ENCODE results near the gene IER5. TPM values are rescaled to one million over a fixed set of nuclear protein-coding genes. Genes with fewer than 3 reads are reported as not detected.

Gene IER5
- total and polyA plus RNA-seq, 9 of the 15 experiments (the other 6 are each of a cell fraction or from before 2014, with no cell fraction given): 2.4 to 32.1 (median 12.0) TPM

GRCh38 chr1:181141431-181141910 is 53.0 kb downstream of the IER5 start (continued):
- TF ChIP-seq ARID1B (IDR thresholded peaks at IDR 0.05) (peak; percentile 77), GATAD2B (IDR thresholded peaks at IDR 0.05; ENCODE audit: borderline replicate concordance) (no peak), HDAC1 (IDR thresholded peaks at IDR 0.05) (0 out of 4 replicates have a peak, but pooled peaks of 1 of the 2 experiments have one; percentile 46), HEY1 (CRISPR knock-in tag; IDR thresholded peaks at IDR 0.05; ENCODE audit: borderline replicate concordance) (no peak), ZNF232 (CRISPR knock-in tag; IDR thresholded peaks at IDR 0.05) (no peak), BDP1 (IDR thresholded peaks at IDR 0.05; ENCODE audit: insufficient read depth, insufficient read length) (no peak), ZNF79 (CRISPR knock-in tag; IDR thresholded peaks at IDR 0.05; ENCODE audit: low read depth) (no peak), HDAC2 (IDR thresholded peaks at IDR 0.05) (0 out of 2 replicates have a peak, but pooled peaks have one; percentile 37), ZNF24 (IDR thresholded peaks at IDR 0.05) (no peak), ADNP (tag; IDR thresholded peaks at IDR 0.05) (no peak), CXXC5 (CRISPR knock-in tag; IDR thresholded peaks at IDR 0.05) (peak; percentile 51; the same call in 1 of the 2 replicates), POLR2A (conservative IDR thresholded peaks at IDR 0.05) (no peak), CBFB (CRISPR knock-in tag; IDR thresholded peaks at IDR 0.05) (no peak), ATF7 (IDR thresholded peaks at IDR 0.05) (peak; percentile 97), POLR2G (IDR thresholded peaks at IDR 0.05; ENCODE audit: low read depth, low read length) (0 out of 2 replicates have a peak, but pooled peaks have one; percentile 30), ZNF134 (CRISPR knock-in tag; conservative IDR thresholded peaks at IDR 0.05) (no peak), CHCHD3 (CRISPR knock-in tag; IDR thresholded peaks at IDR 0.05) (no peak), ZNF707 (CRISPR knock-in tag; conservative IDR thresholded peaks at IDR 0.05) (no peak), NFIC (IDR thresholded peaks at IDR 0.05) (no peak), EWSR1 (IDR thresholded peaks at IDR 0.05; ENCODE audit: borderline replicate concordance, low read depth, partially characterized antibody) (no peak), RAD51 (IDR thresholded peaks at IDR 0.05; ENCODE audit: borderline replicate concordance, low read depth) (no peak), GATA2 (CRISPR knock-in tag; IDR thresholded peaks at IDR 0.05) (no peak), FOXK1 (CRISPR knock-in tag; IDR thresholded peaks at IDR 0.05; ENCODE audit: borderline replicate concordance) (no peak), ZKSCAN3 (CRISPR knock-in tag; IDR thresholded peaks at IDR 0.05) (no peak), ASH1L (IDR thresholded peaks at IDR 0.05; ENCODE audit: borderline replicate concordance, low read depth, partially characterized antibody) (no peak)
- TF ChIP-seq, protein P1, sequence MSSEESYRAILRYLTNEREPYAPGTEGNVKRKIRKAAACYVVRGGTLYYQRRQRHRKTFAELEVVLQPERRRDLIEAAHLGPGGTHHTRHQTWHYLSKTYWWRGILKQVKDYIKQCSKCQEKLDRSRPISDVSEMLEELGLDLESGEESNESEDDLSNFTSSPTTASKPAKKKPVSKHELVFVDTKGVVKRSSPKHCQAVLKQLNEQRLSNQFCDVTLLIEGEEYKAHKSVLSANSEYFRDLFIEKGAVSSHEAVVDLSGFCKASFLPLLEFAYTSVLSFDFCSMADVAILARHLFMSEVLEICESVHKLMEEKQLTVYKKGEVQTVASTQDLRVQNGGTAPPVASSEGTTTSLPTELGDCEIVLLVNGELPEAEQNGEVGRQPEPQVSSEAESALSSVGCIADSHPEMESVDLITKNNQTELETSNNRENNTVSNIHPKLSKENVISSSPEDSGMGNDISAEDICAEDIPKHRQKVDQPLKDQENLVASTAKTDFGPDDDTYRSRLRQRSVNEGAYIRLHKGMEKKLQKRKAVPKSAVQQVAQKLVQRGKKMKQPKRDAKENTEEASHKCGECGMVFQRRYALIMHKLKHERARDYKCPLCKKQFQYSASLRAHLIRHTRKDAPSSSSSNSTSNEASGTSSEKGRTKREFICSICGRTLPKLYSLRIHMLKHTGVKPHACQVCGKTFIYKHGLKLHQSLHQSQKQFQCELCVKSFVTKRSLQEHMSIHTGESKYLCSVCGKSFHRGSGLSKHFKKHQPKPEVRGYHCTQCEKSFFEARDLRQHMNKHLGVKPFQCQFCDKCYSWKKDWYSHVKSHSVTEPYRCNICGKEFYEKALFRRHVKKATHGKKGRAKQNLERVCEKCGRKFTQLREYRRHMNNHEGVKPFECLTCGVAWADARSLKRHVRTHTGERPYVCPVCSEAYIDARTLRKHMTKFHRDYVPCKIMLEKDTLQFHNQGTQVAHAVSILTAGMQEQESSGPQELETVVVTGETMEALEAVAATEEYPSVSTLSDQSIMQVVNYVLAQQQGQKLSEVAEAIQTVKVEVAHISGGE (CRISPR knock-in tag; IDR thresholded peaks at IDR 0.05): no peak
- TF ChIP-seq, protein P2, sequence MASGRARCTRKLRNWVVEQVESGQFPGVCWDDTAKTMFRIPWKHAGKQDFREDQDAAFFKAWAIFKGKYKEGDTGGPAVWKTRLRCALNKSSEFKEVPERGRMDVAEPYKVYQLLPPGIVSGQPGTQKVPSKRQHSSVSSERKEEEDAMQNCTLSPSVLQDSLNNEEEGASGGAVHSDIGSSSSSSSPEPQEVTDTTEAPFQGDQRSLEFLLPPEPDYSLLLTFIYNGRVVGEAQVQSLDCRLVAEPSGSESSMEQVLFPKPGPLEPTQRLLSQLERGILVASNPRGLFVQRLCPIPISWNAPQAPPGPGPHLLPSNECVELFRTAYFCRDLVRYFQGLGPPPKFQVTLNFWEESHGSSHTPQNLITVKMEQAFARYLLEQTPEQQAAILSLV (tag; IDR thresholded peaks at IDR 0.05): no peak
